GM19193 (cell line): ENCODE data around the gene KCNAB2.

ENCODE experiments used
- POLR2A ChIP-seq: IDR thresholded peaks from 4 replicates; pipeline ENCODE4 v1.6.1; 2011; ENCODE audit not compliant: insufficient read depth, insufficient read length; ENCODE audit errors: extremely low read depth

Gene KCNAB2

GRCh38 chr1:6111571-6111970, 65.9 kb downstream of the KCNAB2 start:
- no peak for TF ChIP-seq POLR2A

GRCh38 chr1:6111991-6112689, 66.5 kb downstream of the KCNAB2 start:
- no peak for TF ChIP-seq POLR2A

GRCh38 chr1:6112690-6113005, 67.0 kb downstream of the KCNAB2 start:
- no peak for TF ChIP-seq POLR2A

GRCh38 chr1:6113116-6113515, 67.4 kb downstream of the KCNAB2 start:
- TF ChIP-seq POLR2A, result no peak

- no peak for TF ChIP-seq POLR2A
Observed at GRCh38 chr1:6113745-6114144, 68.1 kb downstream of the KCNAB2 start.

GRCh38 chr1:6116137-6116536, 70.4 kb downstream of the KCNAB2 start:
- TF ChIP-seq POLR2A, result no peak

- TF ChIP-seq POLR2A, result no peak
Observed at GRCh38 chr1:6117064-6117463, 71.4 kb downstream of the KCNAB2 start.

GRCh38 chr1:6117624-6118023, 71.9 kb downstream of the KCNAB2 start:
- TF ChIP-seq POLR2A, result no peak

- no peak for TF ChIP-seq POLR2A
Observed at GRCh38 chr1:6118415-6118814, 72.7 kb downstream of the KCNAB2 start.

- TF ChIP-seq POLR2A, result no peak
Observed at GRCh38 chr1:6121021-6121421, 75.3 kb downstream of the KCNAB2 start.

- no peak for TF ChIP-seq POLR2A
Observed at GRCh38 chr1:6121651-6122370, 76.1 kb downstream of the KCNAB2 start.

- TF ChIP-seq POLR2A, result no peak
Observed at GRCh38 chr1:6123083-6123482, 77.4 kb downstream of the KCNAB2 start.

- TF ChIP-seq POLR2A, result no peak
Observed at GRCh38 chr1:6123816-6124215, 78.1 kb downstream of the KCNAB2 start.

GRCh38 chr1:6124341-6124740, 78.7 kb downstream of the KCNAB2 start:
- TF ChIP-seq POLR2A, result no peak

- TF ChIP-seq POLR2A, result no peak
Observed at GRCh38 chr1:6124746-6125365, 79.2 kb downstream of the KCNAB2 start.

- TF ChIP-seq POLR2A, result no peak
Observed at GRCh38 chr1:6125366-6125765, 79.7 kb downstream of the KCNAB2 start.

- no peak for TF ChIP-seq POLR2A
Observed at GRCh38 chr1:6126028-6126427, 80.3 kb downstream of the KCNAB2 start.

GRCh38 chr1:6126521-6127067, 80.9 kb downstream of the KCNAB2 start:
- no peak for TF ChIP-seq POLR2A
